AG04449 (cell line): Measurements from ENCODE around the gene STAM2.

Source experiments
- CTCF ChIA-PET: fragments of 350-600 bp; formaldehyde crosslinking; extraction: SDS; loops from one replicate; lab custom pipeline; 2021; ENCODE audit warnings: antibody characterized with exemption; lab: Yijun Ruan, JAX
- POLR2A ChIA-PET: fragments of 400-600, 350-600 bp; formaldehyde crosslinking; extraction: SDS; loops from one replicate; lab custom pipeline; 2020; ENCODE audit warnings: antibody characterized with exemption, inconsistent platforms; lab: Yijun Ruan, JAX
- DNase-seq: peaks from one replicate; pipeline ENCODE4 v3.0.0-alpha.2; 2010; ENCODE audit warnings: low read depth, low spot score
- H3K4me3 ChIP-seq: 2 replicates; pipeline ENCODE4 v1.5.1; 2011; ENCODE audit warnings: low read depth, mild to moderate bottlenecking, control low read depth, low read length
- CTCF ChIP-seq: IDR thresholded peaks from one replicate; pipeline ENCODE4 v1.5.1; 2011; ENCODE audit warnings: mild to moderate bottlenecking, moderate library complexity, low read length, control low read depth, inconsistent platforms; ENCODE audit not compliant: insufficient read depth; ENCODE audit errors: missing control alignments

STAM2 gene

DNA sequence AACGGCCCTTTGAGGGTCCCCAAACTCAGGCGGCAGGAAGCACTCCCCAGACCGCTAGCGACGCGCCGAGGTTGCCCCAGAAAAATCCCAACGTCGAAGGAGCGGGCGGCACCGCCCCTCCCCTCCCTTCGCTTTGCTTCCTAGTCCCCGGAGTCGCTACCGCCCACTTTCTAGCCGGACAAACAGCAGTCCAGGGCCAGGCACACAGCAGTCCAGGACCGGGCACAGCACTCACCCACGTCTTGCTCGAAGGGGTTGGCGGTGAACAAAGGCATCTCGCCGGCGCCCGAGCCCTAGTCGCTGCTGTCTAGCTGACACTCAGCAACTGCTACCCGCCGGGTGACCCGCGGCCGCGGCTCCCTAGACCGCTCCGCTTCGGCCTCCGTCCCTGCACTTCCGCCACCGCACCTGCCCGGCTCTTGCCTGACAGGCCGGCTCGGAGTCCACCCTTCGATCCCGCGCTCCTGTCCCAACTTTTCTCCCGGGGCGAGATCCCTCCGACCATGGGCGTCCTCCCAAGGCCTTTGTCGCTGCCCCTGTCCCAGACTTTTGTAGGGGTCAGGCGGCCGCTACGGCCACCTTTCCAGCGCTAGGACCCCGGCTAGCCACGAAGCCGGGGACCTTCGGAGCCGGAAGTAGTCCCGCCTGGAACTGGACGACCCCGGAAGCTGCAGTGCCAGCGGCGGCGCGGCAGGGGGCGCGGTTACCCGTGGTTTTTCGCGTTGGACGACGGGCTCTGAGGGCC, at the start of gene STAM2:
TSS of gene STAM2 (minus strand) at position 396 of the 745 bp plus-strand sequence. CDS start at position 275, 121 bp downstream.
- DNase-seq: peak; percentile 47
- TF ChIP-seq CTCF: peak; percentile 99
- ChIA-PET POLR2A (interaction anchor here (0.6 to 1.8 kb wide), 9 partner anchors 8 to 542 kb away, joined by 3 to 6 read pairs (median 3); partner anchors contain the start of gene PRPF40A), CTCF (interaction anchor here (0.6 to 12.1 kb wide), 39 partner anchors 8 to 567 kb away, joined by 3 to 169 read pairs (median 4); partner anchors contain the start of gene PRPF40A)
- H3K4me3 ChIP-seq: peak within 1 kb of the TSS; percentile 98

DNA sequence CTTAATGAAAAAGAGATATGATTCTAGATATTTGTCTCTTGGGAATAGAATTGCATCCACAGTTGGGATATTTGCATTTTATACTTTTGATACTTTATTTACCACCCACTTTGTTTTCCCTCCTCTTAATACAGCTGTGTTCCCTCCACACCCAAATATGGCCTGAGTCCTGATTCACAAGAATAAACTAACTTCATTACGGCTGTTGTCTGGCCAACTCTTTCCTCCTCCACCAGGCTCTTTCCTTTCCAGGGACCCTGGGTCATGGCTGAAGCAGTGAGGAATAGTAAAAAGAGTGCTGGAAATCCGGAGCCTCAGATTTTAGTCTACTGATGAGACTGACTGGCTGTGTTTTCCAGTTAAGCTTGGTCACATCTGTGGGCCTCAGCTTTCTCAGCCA, 48.4 kb upstream of the STAM2 start:
- ChIA-PET CTCF (no interaction called here), POLR2A (no interaction called here)
- no peak for DNase-seq
- no peak overlapping the region for H3K4me3 ChIP-seq
- no peak for TF ChIP-seq CTCF

DNA sequence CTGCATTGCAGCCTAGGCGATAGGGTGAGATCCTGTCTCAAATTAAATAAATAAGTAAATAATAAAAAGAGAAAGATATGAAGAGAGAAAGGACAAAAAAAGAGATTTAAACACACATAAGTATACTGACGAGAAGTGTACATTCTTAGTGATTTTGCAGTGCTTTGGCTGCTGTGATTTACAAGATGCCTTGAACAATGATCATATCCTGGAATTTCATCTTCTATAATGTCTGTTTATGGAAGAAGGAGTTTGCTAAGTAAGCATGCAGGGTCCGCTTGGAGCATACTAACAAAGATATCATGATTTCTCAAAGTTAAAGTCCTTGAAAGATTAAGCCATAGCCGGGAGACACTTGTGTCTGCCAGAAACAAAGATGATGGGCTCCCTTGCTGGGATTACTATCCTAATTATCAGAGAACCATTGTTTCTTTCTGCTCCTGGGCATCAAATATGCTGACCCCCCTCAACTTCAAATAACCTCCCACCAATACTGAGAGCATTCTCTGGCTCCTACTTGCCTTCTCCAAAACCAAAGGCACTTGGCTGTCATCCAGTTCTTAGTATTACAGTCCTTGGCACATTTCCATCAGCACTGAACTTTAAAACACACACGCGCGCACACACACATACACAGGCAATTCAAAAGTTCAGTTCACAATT, 47.5 kb upstream of the STAM2 start:
- CTCF ChIA-PET: no interaction called here
- DNase-seq: peak; percentile 57
- no peak for TF ChIP-seq CTCF
- POLR2A ChIA-PET: no interaction called here
- H3K4me3 ChIP-seq: no peak overlapping the region

- no peak for DNase-seq
- H3K4me3 ChIP-seq: no peak overlapping the region
- ChIA-PET POLR2A (no interaction called here), CTCF (no interaction called here)
- TF ChIP-seq CTCF: no peak
These were observed 46.3 kb upstream of the STAM2 start for GRCh38 chr2:152221839-152222238.

GRCh38 chr2:152219077-152219828, 43.7 kb upstream of the STAM2 start:
- POLR2A ChIA-PET: no interaction called here
- H3K4me3 ChIP-seq: no peak overlapping the region
- no peak for DNase-seq
- CTCF ChIA-PET: no interaction called here
- no peak for TF ChIP-seq CTCF
